NT2/D1 (cell line): ENCODE data around the gene BORA.

Experiments
- DNase-seq: peaks from one replicate; pipeline ENCODE4 v3.0.0-alpha.2; 2011; ENCODE audit warnings: low read depth, low spot score
- H3K27me3 ChIP-seq: 2 replicates; pipeline ENCODE4 v1.6.0; 2011; ENCODE audit warnings: mild to moderate bottlenecking; ENCODE audit not compliant: insufficient read length, insufficient read depth
- H3K36me3 ChIP-seq: 2 replicates; pipeline ENCODE4 v1.6.1; 2011; ENCODE audit warnings: mild to moderate bottlenecking, low read length, mixed read lengths; ENCODE audit not compliant: insufficient read depth, insufficient read length
- H3K4me1 ChIP-seq: 2 replicates; pipeline ENCODE4 v1.5.1; 2011; ENCODE audit not compliant: insufficient read depth, insufficient read length
- H3K4me3 ChIP-seq: 2 replicates; pipeline ENCODE4 v1.5.1; 2011; ENCODE audit warnings: low read depth; ENCODE audit not compliant: insufficient read length
- H3K9ac ChIP-seq: 2 replicates; pipeline ENCODE4 v1.6.0; 2011; ENCODE audit warnings: low read depth; ENCODE audit not compliant: insufficient read length
- H3K9me3 ChIP-seq: 2 replicates; pipeline ENCODE4 v1.5.1; 2011; ENCODE audit warnings: mild to moderate bottlenecking, low read length; ENCODE audit not compliant: insufficient read depth
- SUZ12 ChIP-seq: IDR thresholded peaks from 2 replicates; pipeline ENCODE4 v1.6.1; 2011; ENCODE audit not compliant: insufficient read length, insufficient read depth; ENCODE audit errors: extremely low read depth
- YY1 ChIP-seq: IDR thresholded peaks from 2 replicates; pipeline ENCODE4 v1.6.1; 2011; ENCODE audit not compliant: insufficient read length, insufficient read depth
- ZNF274 ChIP-seq: IDR thresholded peaks from 2 replicates; pipeline ENCODE4 v1.6.1; 2011; ENCODE audit warnings: mild to moderate bottlenecking, low read depth, low read length

The BORA gene

DNA sequence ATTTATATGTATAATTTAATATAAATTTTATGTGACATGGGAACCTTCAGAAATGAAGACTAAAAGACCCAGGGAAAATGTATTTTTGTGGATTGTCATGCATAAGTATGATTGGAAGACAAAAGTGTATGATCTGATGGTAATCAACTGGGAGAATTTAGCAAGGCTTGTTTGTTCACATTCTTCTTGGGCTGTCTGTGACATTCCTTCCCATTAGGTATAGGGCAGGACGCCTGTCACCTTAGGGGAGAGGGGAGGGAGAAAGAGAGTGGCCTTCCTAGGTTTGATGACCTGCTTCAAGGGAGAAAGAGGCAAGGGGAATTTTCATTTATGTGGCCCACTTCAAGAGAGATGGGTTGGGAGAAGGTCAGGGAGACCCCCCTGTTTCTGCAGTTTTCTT lies 76.6 kb downstream of the BORA start:
- Histone ChIP-seq H3K4me3 (no peak overlapping the region), H3K9me3 (no peaks in the 10 kb centered on the region), H3K27me3 (no peaks in the 10 kb centered on the region), H3K4me1 (no peaks in the 10 kb centered on the region), H3K36me3 (peaks cover 5% of the 10 kb centered on the region), H3K9ac (no peak overlapping the region)
- no peak for TF ChIP-seq SUZ12
- no peak for TF ChIP-seq ZNF274
- no peak for TF ChIP-seq YY1
- DNase-seq = no peak
